Mammary epithelial cell (primary cell): Measurements from ENCODE around the gene EFCAB7.

Experiments used
- CTCF ChIP-seq, 2 donors: IDR thresholded peaks in 1 of 2; conservative IDR thresholded peaks in 1 of 2; 2 replicates each; pipeline ENCODE4 v1.5.1; 2011 to 2012; ENCODE audit warnings: inconsistent platforms in 2 of 2, low read length in 2 of 2, mild to moderate bottlenecking in 2 of 2, control low read depth in 1 of 2, low read depth in 1 of 2; ENCODE audit not compliant: insufficient read depth in 1 of 2; ENCODE audit errors: extremely low read depth in 1 of 2
- EZH2 ChIP-seq: IDR thresholded peaks from 2 replicates; pipeline ENCODE4 v1.6.1; 2012; ENCODE audit warnings: low read length, inconsistent platforms, borderline replicate concordance

GRCh38 chr1:63501256-63501655, 22.1 kb upstream of the EFCAB7 start:
- TF ChIP-seq CTCF (conservative IDR thresholded peaks at IDR 0.05 in 1 of 2, IDR thresholded peaks at IDR 0.05 in 1 of 2; ENCODE audit: extremely low read depth in 1 of 2, insufficient read depth in 1 of 2, low read depth in 1 of 2, low read length in 2 of 2) (no peak), EZH2 (no peak)
